Peyer's patch (tissue), 4 donors: ENCODE measurements around the gene SAMM50. TPM values are rescaled to one million over a fixed set of nuclear protein-coding genes. Genes with fewer than 3 reads are reported as not detected.
A peak's percentile ranks its signal among the peaks of the same experiment; 100 is the strongest.

Experiments used
- DNase-seq, 3 donors: peaks; one replicate each; pipeline ENCODE4 v3.0.0-alpha.2; 2017 to 2019
- H3K27ac ChIP-seq, 4 donors: fragments of 200-600 bp; sonication (generic); one replicate each; pipeline ENCODE4 v1.5.1; 2016 to 2019
- H3K27me3 ChIP-seq, 2 donors: fragments of 200-600 bp; sonication (generic); one replicate each; pipeline ENCODE4 v1.5.1; 2019
- H3K36me3 ChIP-seq, 3 donors: fragments of 200-600 bp; sonication (generic); one replicate each; pipeline ENCODE4 v1.5.1; 2016 to 2019
- H3K4me1 ChIP-seq, 4 donors: fragments of 200-600 bp; sonication (generic); one replicate each; pipeline ENCODE4 v1.5.1; 2016 to 2019
- H3K4me3 ChIP-seq, 4 donors: fragments of 200-600 bp; sonication (generic); 1 replicate in 3 of 4; 2 replicates in 1 of 4; pipeline ENCODE4 v1.5.1; 2016 to 2019; ENCODE audit warnings: mild to moderate bottlenecking in 1 of 4
- H3K9me3 ChIP-seq, 4 donors: fragments of 200-600 bp; sonication (generic); one replicate each; pipeline ENCODE4 v1.5.1; 2016 to 2019; ENCODE audit warnings: mild to moderate bottlenecking in 1 of 4
- CTCF ChIP-seq, 6 experiments: fragments of 450-650 bp in 4 of 6; fragments of 200-600 bp in 2 of 6; sonication (generic) in 1 of 6; IDR thresholded peaks; one replicate each; pipeline ENCODE4 v1.5.1; 2017 to 2019; ENCODE audit warnings: antibody characterized with exemption in 6 of 6, mild to moderate bottlenecking in 3 of 6, moderate library complexity in 1 of 6
- POLR2A ChIP-seq, 2 donors: fragments of 450-650 bp; IDR thresholded peaks; one replicate each; pipeline ENCODE4 v1.5.1; 2017; ENCODE audit warnings: antibody characterized with exemption in 2 of 2, mild to moderate bottlenecking in 2 of 2, moderate library complexity in 2 of 2
- total RNA-seq, 4 donors: library from RNA; depleted of rRNA; stranded (reverse); fragments of >200 nt; gene quantifications; one replicate each; pipeline ENCODE4 v1.1.0, GENCODE V29; 2016

The SAMM50 gene
- total RNA-seq, 4 donors from 2014 or later = 26.4 to 39.8 (median 34.1) TPM

GRCh38 chr22:44020981-44021380 is 65.7 kb downstream of the SAMM50 start:
- TF ChIP-seq CTCF (IDR thresholded peaks at IDR 0.05) (no peak), POLR2A (IDR thresholded peaks at IDR 0.05) (no peak)
- Histone ChIP-seq H3K4me1 (peaks cover 0 to 5% (median 4%) of the 10 kb centered on the region in 4 donors), H3K27ac (no peak overlapping the region), H3K27me3 (no peaks in the 10 kb centered on the region), H3K4me3 (no peak overlapping the region), H3K36me3 (no peaks in the 10 kb centered on the region), H3K9me3 (no peaks in the 10 kb centered on the region)
- no peak for DNase-seq

- Histone ChIP-seq H3K27me3 (no peaks in the 10 kb centered on the region), H3K27ac (peak overlapping the region; percentile 80 to 89 (median 86)), H3K9me3 (no peaks in the 10 kb centered on the region), H3K36me3 (no peaks in the 10 kb centered on the region), H3K4me3 (peak overlapping the region; percentile 62 to 82 (median 66)), H3K4me1 (peaks cover 0 to 12% (median 8%) of the 10 kb centered on the region in 4 donors)
- peak; percentile 52 to 74 (median 60) for DNase-seq
- TF ChIP-seq CTCF (IDR thresholded peaks at IDR 0.05) (no peak), POLR2A (IDR thresholded peaks at IDR 0.05) (no peak)
Observed at GRCh38 chr22:44023404-44024287, 68.4 kb downstream of the SAMM50 start.

- peaks cover 0 to 12% (median 8%) of the 10 kb centered on the region in 4 donors for H3K4me1 ChIP-seq
- TF ChIP-seq POLR2A (IDR thresholded peaks at IDR 0.05) (no peak), CTCF (IDR thresholded peaks at IDR 0.05) (no peak)
- H3K27ac ChIP-seq = peak within 1 kb of the TSS; percentile 80 to 89 (median 86)
- DNase-seq = peak in 2 of 3 donors; percentile 39 to 55
- H3K9me3 ChIP-seq = no peaks in the 10 kb centered on the region
- H3K4me3 ChIP-seq = peak within 1 kb of the TSS; percentile 62 to 82 (median 66)
- no peaks in the 10 kb centered on the region for H3K27me3 ChIP-seq
- no peaks in the 10 kb centered on the region for H3K36me3 ChIP-seq
Observed at GRCh38 chr22:44024288-44024921, 69.2 kb downstream of the SAMM50 start, which contains the start of gene PARVB. Gene PARVB, plus strand, starts transcription at chr22:44024302. Its CDS starts 38 bp downstream, at chr22:44024340.

- Histone ChIP-seq H3K4me3 (peak overlapping the region; percentile 62 to 82 (median 66)), H3K9me3 (no peaks in the 10 kb centered on the region), H3K27me3 (no peaks in the 10 kb centered on the region), H3K27ac (peak overlapping the region; percentile 80 to 89 (median 86)), H3K36me3 (no peaks in the 10 kb centered on the region), H3K4me1 (peaks cover 0 to 12% (median 8%) of the 10 kb centered on the region in 4 donors)
- peak in 2 of 3 donors; percentile 92 to 93 for DNase-seq
- no peak for TF ChIP-seq CTCF (IDR thresholded peaks at IDR 0.05)
- peak in 1 of 2 donors; percentile 19 for TF ChIP-seq POLR2A (IDR thresholded peaks at IDR 0.05)
Observed at GRCh38 chr22:44025171-44026065, 70.2 kb downstream of the SAMM50 start.
